CD4-positive, alpha-beta T cell (primary cell): ENCODE data around the gene ATG4D. TPM values are rescaled to one million over a fixed set of nuclear protein-coding genes. Genes with fewer than 3 reads are reported as not detected.

Experiments used
- ATAC-seq: fragments of 200-7000 bp; cut with Tn5 transposase; one replicate; pipeline ENCODE4 v1.10.0; 2022; ENCODE audit warnings: mild to moderate bottlenecking; ENCODE audit not compliant: poor library complexity
- CTCF ChIA-PET: fragments of 350-600 bp; sonication (Branson Sonifier 250); formaldehyde crosslinking; loops from one replicate; lab custom pipeline; 2021; ENCODE audit warnings: antibody characterized with exemption, inconsistent platforms; lab: Charles Lee
- POLR2A ChIA-PET: fragments of 350-600 bp; sonication (Branson Sonifier 250); formaldehyde crosslinking; loops from one replicate; lab custom pipeline; 2021; ENCODE audit warnings: antibody characterized with exemption, inconsistent platforms; lab: Charles Lee
- DNase-seq, 14 experiments: peaks; one replicate each; pipeline ENCODE4 v3.0.0-alpha.2; 2013 to 2020; ENCODE audit warnings: mixed read lengths in 2 of 14
- H3K27ac ChIP-seq, 2 donors: one replicate each; pipeline versions ENCODE4 v1.5.1 to v1.7.0; 2013; ENCODE audit warnings: low read length in 2 of 2, low read depth in 1 of 2, mild to moderate bottlenecking in 1 of 2
- H3K27me3 ChIP-seq, 2 experiments: 1 replicate in 1 of 2; 2 replicates in 1 of 2; pipeline versions ENCODE4 v1.6.1 to v1.7.0; 2013; ENCODE audit warnings: low read length in 2 of 2, control low read depth in 1 of 2, mild to moderate bottlenecking in 1 of 2, moderate library complexity in 1 of 2; ENCODE audit not compliant: insufficient read depth in 2 of 2, control insufficient read depth in 1 of 2
- H3K36me3 ChIP-seq: one replicate; pipeline ENCODE4 v1.6.1; 2013; ENCODE audit warnings: low read length, control low read depth; ENCODE audit not compliant: insufficient read depth
- H3K4me1 ChIP-seq: one replicate; pipeline ENCODE4 v1.6.1; 2013; ENCODE audit warnings: low read length, control low read depth; ENCODE audit not compliant: insufficient read depth
- H3K4me3 ChIP-seq: one replicate; pipeline ENCODE4 v1.5.1; 2013; ENCODE audit warnings: mild to moderate bottlenecking, low read length, moderate library complexity
- H3K9me3 ChIP-seq, 2 experiments: 1 replicate in 1 of 2; 2 replicates in 1 of 2; pipeline versions ENCODE4 v1.6.1 to v1.7.0; 2013; ENCODE audit warnings: low read length in 2 of 2, mild to moderate bottlenecking in 2 of 2, control low read depth in 1 of 2, moderate library complexity in 1 of 2; ENCODE audit not compliant: control insufficient read depth in 1 of 2, insufficient read depth in 1 of 2
- H3K27ac Mint-ChIP-seq: one replicate; pipeline ENCODE4 v1.8.0; 2020; ENCODE audit warnings: mixed read lengths
- H3K27me3 Mint-ChIP-seq: one replicate; pipeline ENCODE4 v1.8.0; 2021; ENCODE audit warnings: mixed read lengths
- H3K36me3 Mint-ChIP-seq: one replicate; pipeline ENCODE4 v1.8.0; 2021; ENCODE audit warnings: low read depth, mixed read lengths
- H3K4me1 Mint-ChIP-seq: one replicate; pipeline ENCODE4 v1.8.0; 2021; ENCODE audit warnings: low read depth, mixed read lengths
- H3K4me3 Mint-ChIP-seq: one replicate; pipeline ENCODE4 v1.8.0; 2020; ENCODE audit warnings: mild to moderate bottlenecking, mixed read lengths
- H3K9me3 Mint-ChIP-seq: one replicate; pipeline ENCODE4 v1.8.0; 2020; ENCODE audit warnings: mixed read lengths
- CTCF ChIP-seq: fragments of 200-600 bp; IDR thresholded peaks from one replicate; pipeline ENCODE4 v1.8.0; 2022; ENCODE audit warnings: antibody characterized with exemption, mild to moderate bottlenecking
- intact Hi-C, 2 experiments: fragments of 100-400 bp; cut with DNase I in 1 of 2; cut with micrococcal nuclease in 1 of 2; formaldehyde crosslinking; loops; one replicate each; pipeline versions ENCODE4 v1.15.1 to v1.9.0; 2023 to 2025; cut with DNase I, micrococcal nuclease
- total RNA-seq, 174 experiments: library from RNA in 2 of 174; stranded (reverse) in 2 of 174; gene quantifications; one replicate each; pipeline ENCODE4 v1.2.3 and lab custom pipeline; 2021 to 2026

Gene ATG4D
- total RNA-seq, 2 experiments from 2014 or later = 81.1 to 84.6 TPM

- intact Hi-C loops = no loop called here
- Histone ChIP-seq H3K4me3 (no peak within 1 kb of the TSS), H3K4me1 (peaks cover 10% of the 10 kb centered on the region), H3K36me3 (no peaks in the 10 kb centered on the region), H3K27ac (no peak within 1 kb of the TSS), H3K27me3 (no peaks in the 10 kb centered on the region), H3K9me3 (no peaks in the 10 kb centered on the region)
- Mint-ChIP-seq H3K27ac (no peak within 1 kb of the TSS), H3K4me1 (peaks cover 25% of the 10 kb centered on the region), H3K27me3 (no peaks in the 10 kb centered on the region), H3K9me3 (no peaks in the 10 kb centered on the region), H3K36me3 (no peaks in the 10 kb centered on the region), H3K4me3 (no peak within 1 kb of the TSS)
- ChIA-PET CTCF (interaction anchor here (1.3 kb wide), 1 partner anchor 58 kb away, joined by 5 read pairs; no protein-coding TSS in a partner anchor), POLR2A (no interaction called here)
- TF ChIP-seq CTCF = no peak
- DNase-seq (no peak), ATAC-seq (no peak)
Observed at GRCh38 chr19:10587022-10587838, 43.5 kb downstream of the ATG4D start, which contains the start of gene AP1M2. AP1M2 (minus strand) TSS chr19:10587312; CDS start chr19:10587231, 81 bp downstream.

- H3K4me1 ChIP-seq = peaks cover 10% of the 10 kb centered on the region
- H3K27me3 ChIP-seq = no peaks in the 10 kb centered on the region
- no peak overlapping the region for H3K4me3 ChIP-seq
- no peaks in the 10 kb centered on the region for H3K36me3 Mint-ChIP-seq
- no peaks in the 10 kb centered on the region for H3K36me3 ChIP-seq
- DNase-seq (no peak), ATAC-seq (no peak)
- POLR2A ChIA-PET = no interaction called here
- no peaks in the 10 kb centered on the region for H3K9me3 Mint-ChIP-seq
- H3K27ac Mint-ChIP-seq = no peak overlapping the region
- intact Hi-C loops = no loop called here
- no peaks in the 10 kb centered on the region for H3K9me3 ChIP-seq
- H3K4me1 Mint-ChIP-seq = peaks cover 25% of the 10 kb centered on the region
- no peak for TF ChIP-seq CTCF
- H3K4me3 Mint-ChIP-seq = no peak overlapping the region
- CTCF ChIA-PET = no interaction called here
- no peak overlapping the region for H3K27ac ChIP-seq
- no peaks in the 10 kb centered on the region for H3K27me3 Mint-ChIP-seq
Observed at GRCh38 chr19:10587839-10588150, 44.1 kb downstream of the ATG4D start.

- Mint-ChIP-seq H3K4me1 (peaks cover 18% of the 10 kb centered on the region), H3K9me3 (no peaks in the 10 kb centered on the region), H3K36me3 (no peaks in the 10 kb centered on the region), H3K27me3 (no peaks in the 10 kb centered on the region), H3K4me3 (no peak overlapping the region), H3K27ac (no peak overlapping the region)
- Histone ChIP-seq H3K9me3 (no peaks in the 10 kb centered on the region), H3K27ac (no peak overlapping the region), H3K4me3 (no peak overlapping the region), H3K36me3 (no peaks in the 10 kb centered on the region), H3K4me1 (peaks cover 26% of the 10 kb centered on the region), H3K27me3 (no peaks in the 10 kb centered on the region)
- intact Hi-C loops = no loop called here
- ATAC-seq (no peak), DNase-seq (no peak)
- no peak for TF ChIP-seq CTCF
- POLR2A ChIA-PET = interaction anchor here (1.3 kb wide), 1 partner anchor 11 kb away, joined by 3 read pairs; no protein-coding TSS in a partner anchor
- CTCF ChIA-PET = no interaction called here
Observed at GRCh38 chr19:10593148-10593547, 49.4 kb downstream of the ATG4D start.
